GM12874 (cell line): ENCODE measurements around the gene ACADL.

Experiments
- TF ChIP-seq, protein P1 (sequence below): IDR thresholded peaks from 2 replicates; pipeline ENCODE4 v1.5.1; 2011; ENCODE audit warnings: low read depth, mild to moderate bottlenecking, control low read depth, low read length, moderate library complexity; ENCODE audit not compliant: insufficient read depth

Gene ACADL

GRCh38 chr2:210262036-210262435 lies 36.8 kb upstream of the ACADL start:
- TF ChIP-seq, protein P1, sequence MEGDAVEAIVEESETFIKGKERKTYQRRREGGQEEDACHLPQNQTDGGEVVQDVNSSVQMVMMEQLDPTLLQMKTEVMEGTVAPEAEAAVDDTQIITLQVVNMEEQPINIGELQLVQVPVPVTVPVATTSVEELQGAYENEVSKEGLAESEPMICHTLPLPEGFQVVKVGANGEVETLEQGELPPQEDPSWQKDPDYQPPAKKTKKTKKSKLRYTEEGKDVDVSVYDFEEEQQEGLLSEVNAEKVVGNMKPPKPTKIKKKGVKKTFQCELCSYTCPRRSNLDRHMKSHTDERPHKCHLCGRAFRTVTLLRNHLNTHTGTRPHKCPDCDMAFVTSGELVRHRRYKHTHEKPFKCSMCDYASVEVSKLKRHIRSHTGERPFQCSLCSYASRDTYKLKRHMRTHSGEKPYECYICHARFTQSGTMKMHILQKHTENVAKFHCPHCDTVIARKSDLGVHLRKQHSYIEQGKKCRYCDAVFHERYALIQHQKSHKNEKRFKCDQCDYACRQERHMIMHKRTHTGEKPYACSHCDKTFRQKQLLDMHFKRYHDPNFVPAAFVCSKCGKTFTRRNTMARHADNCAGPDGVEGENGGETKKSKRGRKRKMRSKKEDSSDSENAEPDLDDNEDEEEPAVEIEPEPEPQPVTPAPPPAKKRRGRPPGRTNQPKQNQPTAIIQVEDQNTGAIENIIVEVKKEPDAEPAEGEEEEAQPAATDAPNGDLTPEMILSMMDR = no peak

GRCh38 chr2:210259687-210260086 lies 34.4 kb upstream of the ACADL start:
- TF ChIP-seq, protein P1 = no peak

GRCh38 chr2:210252699-210253606 lies 27.7 kb upstream of the ACADL start:
- TF ChIP-seq, protein P1 = no peak

GRCh38 chr2:210250622-210251021 lies 25.4 kb upstream of the ACADL start:
- TF ChIP-seq, protein P1 = no peak

DNA sequence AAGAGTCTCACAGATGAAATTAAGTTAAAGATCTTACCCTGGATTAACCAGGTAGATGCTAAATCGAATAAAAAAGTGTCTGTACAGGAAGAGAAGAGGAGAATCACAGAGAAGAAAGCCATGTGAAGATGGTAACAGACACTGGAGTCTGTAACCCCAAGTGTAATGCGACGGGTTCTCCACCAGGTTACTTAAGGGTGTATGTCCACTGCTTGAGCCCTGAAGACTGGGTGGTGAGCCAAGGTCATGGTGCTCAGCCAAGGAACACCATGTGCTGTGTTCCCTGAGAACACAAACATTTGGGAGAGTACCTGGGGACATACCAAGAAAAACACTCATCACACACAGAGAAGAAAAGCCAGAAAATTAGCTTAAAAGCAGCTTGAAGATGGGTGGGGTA lies 8.2 kb upstream of the ACADL start:
- TF ChIP-seq, protein P1 = no peak

GRCh38 chr2:210230984-210231383 lies 5.7 kb upstream of the ACADL start:
- TF ChIP-seq, protein P1 = no peak

- TF ChIP-seq, protein P1 = no peak
Measured at GRCh38 chr2:210230518-210230917, 5.3 kb upstream of the ACADL start.
